NCI-H2196 (cell line): ENCODE measurements around the gene EIF4E.
"Not testable (repeated sequence)": the region's sequence is repeated elsewhere in the genome, so short reads cannot be mapped to it uniquely, and the experiment has no call there.

Source experiments
- DNase-seq: peaks from one replicate; lab custom pipeline; 2025; ENCODE audit not compliant: unreplicated experiment; lab: John Stamatoyannopoulos, UW

Gene EIF4E

GRCh38 chr4:98934851-98935250 is 5.9 kb upstream of the EIF4E start:
- DNase-seq: not testable (repeated sequence)

GRCh38 chr4:98932539-98932938 is 3.6 kb upstream of the EIF4E start:
- DNase-seq: no peak

- no peak for DNase-seq
Observed at GRCh38 chr4:98930311-98930865, 1.5 kb upstream of the EIF4E start.

- DNase-seq: peak; percentile 21
Observed at GRCh38 chr4:98929341-98930267, 671 bp upstream of the EIF4E start.

GRCh38 chr4:98928131-98928504 is 815 bp downstream of the EIF4E start:
- DNase-seq: peak; percentile 26

- DNase-seq: not testable (repeated sequence)
Observed at GRCh38 chr4:98926257-98926656, 2.7 kb downstream of the EIF4E start.

- DNase-seq: no peak
Observed at GRCh38 chr4:98921292-98921691, 7.6 kb downstream of the EIF4E start.

- DNase-seq: no peak
Observed at GRCh38 chr4:98919996-98920395, 8.9 kb downstream of the EIF4E start.

- DNase-seq: not testable (repeated sequence)
Observed at GRCh38 chr4:98910728-98911127, 18.2 kb downstream of the EIF4E start.

GRCh38 chr4:98909646-98910401 is 19.1 kb downstream of the EIF4E start:
- no peak for DNase-seq

- DNase-seq: no peak
Observed at GRCh38 chr4:98908703-98909262, 20.1 kb downstream of the EIF4E start.

- no peak for DNase-seq
Observed at GRCh38 chr4:98908182-98908581, 20.8 kb downstream of the EIF4E start.

GRCh38 chr4:98905839-98906238 is 23.1 kb downstream of the EIF4E start:
- DNase-seq: no peak

- no peak for DNase-seq
Observed at GRCh38 chr4:98905297-98905696, 23.6 kb downstream of the EIF4E start.

GRCh38 chr4:98903963-98904362 is 25.0 kb downstream of the EIF4E start:
- no peak for DNase-seq

GRCh38 chr4:98903561-98903960 is 25.4 kb downstream of the EIF4E start:
- no peak for DNase-seq

GRCh38 chr4:98899277-98899676 is 29.7 kb downstream of the EIF4E start:
- no peak for DNase-seq

GRCh38 chr4:98891478-98892337 is 37.2 kb downstream of the EIF4E start:
- no peak for DNase-seq

- no peak for DNase-seq
Observed at GRCh38 chr4:98890702-98891455, 38.1 kb downstream of the EIF4E start.

- no peak for DNase-seq
Observed at GRCh38 chr4:98887145-98887544, 41.8 kb downstream of the EIF4E start.
